GM21528 (cell line): ENCODE data around the gene QTRT2.
A peak's percentile ranks its signal among the peaks of the same experiment; 100 is the strongest.

ENCODE experiments used
- ATAC-seq: cut with Tn5 transposase; IDR thresholded peaks from one replicate; pipeline ENCODE4 v1.9.1; 2021; ENCODE audit warnings: mild to moderate bottlenecking, moderate library complexity; ENCODE audit not compliant: unreplicated experiment, low FRiP score

The QTRT2 gene

GRCh38 chr3:114056130-114057010 lies at the start of gene QTRT2, which contains the start of gene CCDC191:
Gene QTRT2 (plus strand): TSS chr3:114056737. CDS start chr3:114065258, 8,521 bp downstream.
Gene CCDC191 (minus strand): TSS chr3:114056526. CDS start chr3:114056466, 60 bp downstream.
- ATAC-seq = peak; percentile 98

- ATAC-seq = peak; percentile 61
These were observed 45.3 kb upstream of the QTRT2 start for GRCh38 chr3:114011059-114011797.

- no peak for ATAC-seq
These were observed 42.3 kb upstream of the QTRT2 start for GRCh38 chr3:114014211-114014610.

GRCh38 chr3:114019486-114019885 lies 37.1 kb upstream of the QTRT2 start:
- ATAC-seq = no peak

GRCh38 chr3:114020907-114021306 lies 35.6 kb upstream of the QTRT2 start:
- ATAC-seq = no peak

- ATAC-seq = no peak
These were observed 34.3 kb upstream of the QTRT2 start for GRCh38 chr3:114022145-114022802.

GRCh38 chr3:114025451-114025850 lies 31.1 kb upstream of the QTRT2 start:
- no peak for ATAC-seq

GRCh38 chr3:114026331-114026730 lies 30.2 kb upstream of the QTRT2 start:
- ATAC-seq = no peak

GRCh38 chr3:114033721-114034120 lies 22.8 kb upstream of the QTRT2 start:
- no peak for ATAC-seq

GRCh38 chr3:114034211-114034610 lies 22.3 kb upstream of the QTRT2 start:
- no peak for ATAC-seq

- no peak for ATAC-seq
These were observed 21.6 kb upstream of the QTRT2 start for GRCh38 chr3:114034787-114035545.

- ATAC-seq = no peak
These were observed 20.6 kb upstream of the QTRT2 start for GRCh38 chr3:114035896-114036295.

- ATAC-seq = no peak
These were observed 13.3 kb upstream of the QTRT2 start for GRCh38 chr3:114043205-114043604.

- ATAC-seq = no peak
These were observed 4.3 kb upstream of the QTRT2 start for GRCh38 chr3:114052216-114052615.

- peak; percentile 8 for ATAC-seq
These were observed 442 bp downstream of the QTRT2 start for GRCh38 chr3:114057011-114057347.

GRCh38 chr3:114058646-114059045 lies 2.1 kb downstream of the QTRT2 start:
- no peak for ATAC-seq

- no peak for ATAC-seq
These were observed 4.5 kb downstream of the QTRT2 start for GRCh38 chr3:114060906-114061655.

- no peak for ATAC-seq
These were observed 11.3 kb downstream of the QTRT2 start for GRCh38 chr3:114067804-114068203.

GRCh38 chr3:114068336-114068735 lies 11.8 kb downstream of the QTRT2 start:
- no peak for ATAC-seq

GRCh38 chr3:114071786-114072185 lies 15.2 kb downstream of the QTRT2 start:
- no peak for ATAC-seq
